DND-41 (cell line): ENCODE data around the gene CACNA1S.

Source experiments
- ATAC-seq: fragments of 200-7000 bp; cut with Tn5 transposase; 3 replicates; pipeline ENCODE4 v1.9.1; 2021; ENCODE audit warnings: low read depth; ENCODE audit not compliant: insufficient read depth
- DNase-seq: peaks from one replicate; pipeline ENCODE4 v3.0.0-alpha.2; 2020
- H2AFZ ChIP-seq: 2 replicates; pipeline ENCODE4 v1.6.0; 2012; ENCODE audit warnings: low read depth, low read length
- H3K27ac ChIP-seq: 2 replicates; pipeline ENCODE4 v1.5.1; 2012; ENCODE audit warnings: low read length, inconsistent platforms
- H3K27me3 ChIP-seq: fragments of 200-600 bp; sonication (generic); 2 replicates; pipeline ENCODE4 v1.6.0; 2012; ENCODE audit warnings: low read length, mild to moderate bottlenecking, inconsistent platforms; ENCODE audit not compliant: insufficient read depth, poor library complexity
- H3K36me3 ChIP-seq: 2 replicates; pipeline ENCODE4 v1.5.1; 2012; ENCODE audit warnings: low read length, inconsistent platforms; ENCODE audit not compliant: insufficient read depth
- H3K4me1 ChIP-seq: 2 replicates; pipeline ENCODE4 v1.5.1; 2012; ENCODE audit warnings: mild to moderate bottlenecking, low read length; ENCODE audit not compliant: insufficient read depth
- H3K4me2 ChIP-seq: 2 replicates; pipeline ENCODE4 v1.6.0; 2012; ENCODE audit warnings: mild to moderate bottlenecking, moderate library complexity, low read length, inconsistent platforms; ENCODE audit not compliant: insufficient read depth
- H3K4me3 ChIP-seq, 2 experiments: fragments of 200-600 bp in 1 of 2; shearing (Covaris generic) in 1 of 2; 2 replicates each; pipeline ENCODE4 v1.5.1; 2012 to 2016; ENCODE audit warnings: inconsistent platforms in 2 of 2, low read length in 2 of 2, mild to moderate bottlenecking in 2 of 2, low read depth in 1 of 2, moderate library complexity in 1 of 2
- H3K79me2 ChIP-seq: 2 replicates; pipeline ENCODE4 v1.6.0; 2012; ENCODE audit warnings: low read length, inconsistent platforms; ENCODE audit not compliant: insufficient read depth
- H3K9ac ChIP-seq: 2 replicates; pipeline ENCODE4 v1.6.0; 2012; ENCODE audit warnings: low read depth, mild to moderate bottlenecking, inconsistent platforms, low read length, moderate library complexity
- H3K9me3 ChIP-seq: 2 replicates; pipeline ENCODE4 v1.5.1; 2012; ENCODE audit warnings: low read length, moderate library complexity, mild to moderate bottlenecking, inconsistent platforms; ENCODE audit not compliant: insufficient read depth, severe bottlenecking
- H4K20me1 ChIP-seq: 2 replicates; pipeline ENCODE4 v1.6.0; 2012; ENCODE audit warnings: low read length; ENCODE audit not compliant: insufficient read depth
- EZH2 ChIP-seq: IDR thresholded peaks from 3 replicates; pipeline ENCODE4 v1.6.1; 2012; ENCODE audit warnings: borderline replicate concordance, low read depth, mild to moderate bottlenecking, moderate library complexity, low read length, inconsistent platforms; ENCODE audit not compliant: severe bottlenecking
- TF ChIP-seq, protein P1 (sequence below): IDR thresholded peaks from 2 replicates; pipeline ENCODE4 v1.5.1; 2012; ENCODE audit warnings: borderline replicate concordance, low read length, moderate library complexity, mild to moderate bottlenecking; ENCODE audit not compliant: poor library complexity, severe bottlenecking; ENCODE audit errors: extremely low read depth

The CACNA1S gene

DNA sequence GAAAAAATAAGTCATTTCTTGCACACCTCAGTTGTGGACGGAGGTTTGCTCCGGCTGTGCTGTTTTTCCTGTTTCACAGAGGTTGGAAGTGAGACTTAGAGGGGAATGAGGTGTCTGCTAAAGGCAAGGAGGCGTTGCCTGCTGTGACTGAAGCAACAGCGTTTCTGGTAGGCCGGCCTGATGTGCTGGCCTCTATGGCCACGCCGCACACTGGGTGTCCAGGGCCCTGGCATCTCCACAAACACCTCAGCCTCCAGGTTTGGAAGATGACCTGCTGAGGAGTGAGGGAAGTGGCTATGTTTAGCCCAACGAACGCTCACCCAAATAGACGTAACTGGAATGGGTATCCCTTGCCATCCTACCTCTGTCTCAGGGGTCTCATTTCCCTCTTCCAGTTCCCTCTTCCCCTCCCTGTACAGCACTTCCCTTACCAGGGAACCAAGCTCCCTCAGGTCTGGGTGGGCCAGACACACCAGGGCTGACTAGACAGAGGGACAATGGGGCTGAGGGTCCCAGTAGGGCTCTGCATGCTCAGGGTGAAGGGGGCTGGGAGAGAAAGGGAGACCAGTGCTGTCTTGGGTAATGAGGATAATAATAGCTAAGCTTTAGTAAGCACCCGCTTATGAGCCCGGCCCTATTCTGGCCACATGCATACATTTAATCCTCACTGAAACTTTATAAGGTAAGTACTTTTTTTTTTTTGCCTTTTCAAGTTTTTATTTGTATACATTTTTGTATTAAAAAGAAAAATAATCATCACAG is 11.9 kb downstream of the CACNA1S start:
- peaks cover 12% of the 10 kb centered on the region; the same call in 1 of the 2 replicates for H4K20me1 ChIP-seq
- H3K9ac ChIP-seq, result no peak overlapping the region
- H3K79me2 ChIP-seq, result no peaks in the 10 kb centered on the region
- H2AFZ ChIP-seq, result no peak overlapping the region
- ATAC-seq, result no peak
- no peaks in the 10 kb centered on the region for H3K36me3 ChIP-seq
- DNase-seq, result no peak
- TF ChIP-seq, protein P1, sequence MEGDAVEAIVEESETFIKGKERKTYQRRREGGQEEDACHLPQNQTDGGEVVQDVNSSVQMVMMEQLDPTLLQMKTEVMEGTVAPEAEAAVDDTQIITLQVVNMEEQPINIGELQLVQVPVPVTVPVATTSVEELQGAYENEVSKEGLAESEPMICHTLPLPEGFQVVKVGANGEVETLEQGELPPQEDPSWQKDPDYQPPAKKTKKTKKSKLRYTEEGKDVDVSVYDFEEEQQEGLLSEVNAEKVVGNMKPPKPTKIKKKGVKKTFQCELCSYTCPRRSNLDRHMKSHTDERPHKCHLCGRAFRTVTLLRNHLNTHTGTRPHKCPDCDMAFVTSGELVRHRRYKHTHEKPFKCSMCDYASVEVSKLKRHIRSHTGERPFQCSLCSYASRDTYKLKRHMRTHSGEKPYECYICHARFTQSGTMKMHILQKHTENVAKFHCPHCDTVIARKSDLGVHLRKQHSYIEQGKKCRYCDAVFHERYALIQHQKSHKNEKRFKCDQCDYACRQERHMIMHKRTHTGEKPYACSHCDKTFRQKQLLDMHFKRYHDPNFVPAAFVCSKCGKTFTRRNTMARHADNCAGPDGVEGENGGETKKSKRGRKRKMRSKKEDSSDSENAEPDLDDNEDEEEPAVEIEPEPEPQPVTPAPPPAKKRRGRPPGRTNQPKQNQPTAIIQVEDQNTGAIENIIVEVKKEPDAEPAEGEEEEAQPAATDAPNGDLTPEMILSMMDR, result no peak
- TF ChIP-seq EZH2, result no peak
- no peaks in the 10 kb centered on the region for H3K4me1 ChIP-seq
- no peak overlapping the region for H3K4me3 ChIP-seq
- H3K27me3 ChIP-seq, result peaks cover 8% of the 10 kb centered on the region
- no peaks in the 10 kb centered on the region for H3K9me3 ChIP-seq
- no peak overlapping the region for H3K27ac ChIP-seq
- H3K4me2 ChIP-seq, result no peak overlapping the region

DNA sequence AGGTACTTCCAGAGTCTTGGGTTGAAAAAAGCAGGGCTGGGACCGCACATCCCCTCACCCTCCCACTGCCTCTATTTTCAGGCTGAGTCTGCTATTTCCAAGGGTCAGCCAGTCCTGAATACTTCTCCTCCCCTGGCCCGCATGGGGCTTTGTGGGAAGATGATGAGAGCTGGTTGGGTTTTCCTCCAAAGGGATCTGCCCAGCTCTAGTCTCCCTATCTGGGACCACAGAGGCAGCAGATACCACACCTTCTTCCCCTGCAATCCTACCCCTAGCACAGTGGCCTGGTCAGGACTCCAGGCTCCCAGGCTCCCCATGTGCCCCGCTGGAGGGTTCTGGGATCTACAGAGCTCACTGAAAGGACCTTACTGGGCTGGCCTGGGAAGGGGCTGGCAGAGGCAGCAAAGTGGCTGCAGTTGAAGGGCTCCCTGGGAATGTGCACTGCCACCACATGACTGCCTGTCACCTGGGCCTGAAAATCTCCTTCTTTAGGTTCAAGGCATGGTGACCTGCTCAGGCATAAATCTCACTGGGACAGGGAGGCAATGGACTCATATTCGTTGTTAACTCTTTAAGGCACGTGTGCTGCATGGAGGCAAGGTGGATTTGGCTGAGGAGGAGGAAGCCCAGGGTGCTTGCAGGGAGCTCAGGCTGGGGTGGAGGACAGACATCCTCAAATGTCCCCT is 13.1 kb downstream of the CACNA1S start:
- no peak overlapping the region for H3K9ac ChIP-seq
- H3K27me3 ChIP-seq, result peaks cover 4% of the 10 kb centered on the region
- no peak overlapping the region for H3K4me3 ChIP-seq

DNA sequence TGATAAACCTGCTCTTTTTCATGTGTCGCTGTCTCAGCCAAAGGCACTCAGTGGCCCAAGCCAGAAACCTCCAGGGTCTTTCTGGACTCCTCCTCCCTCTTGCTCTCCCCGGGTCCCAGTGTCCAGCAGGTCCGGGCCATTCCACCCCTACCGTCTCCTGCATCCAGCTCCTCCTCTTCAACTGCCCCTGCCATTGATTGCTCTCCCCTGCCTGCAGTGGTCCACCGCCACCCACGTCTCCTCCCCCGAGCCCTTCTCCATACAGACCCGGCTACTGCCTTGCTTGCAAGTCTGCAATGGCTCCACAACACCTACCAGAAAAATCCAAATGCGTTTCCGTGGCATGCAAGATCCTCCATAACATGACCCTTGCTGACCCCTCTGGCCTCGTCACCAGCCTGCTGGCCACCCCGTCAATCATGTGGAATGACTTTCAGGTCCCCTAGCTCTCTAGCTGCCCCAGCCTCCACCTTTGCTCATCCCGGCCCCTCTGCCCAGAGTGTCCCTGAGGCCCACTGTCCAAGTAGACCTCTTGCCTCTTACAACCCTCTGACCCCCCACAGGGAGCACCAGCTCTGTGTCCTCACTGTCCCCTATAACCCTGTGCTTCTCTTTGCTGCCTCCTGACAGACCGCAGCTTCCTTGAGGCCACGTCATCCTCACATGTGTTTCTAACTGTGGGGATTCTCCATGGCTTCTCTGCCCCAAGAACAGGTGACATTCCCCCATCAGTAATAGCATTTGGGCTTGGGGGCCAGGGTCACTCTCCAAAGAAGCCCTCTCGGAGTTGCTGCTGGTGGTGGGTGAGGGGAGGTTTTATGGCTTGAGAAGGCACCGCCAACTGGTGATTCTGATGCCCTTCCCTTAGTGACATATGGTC is 15.0 kb downstream of the CACNA1S start:
- H3K4me3 ChIP-seq, result no peak overlapping the region
- no peaks in the 10 kb centered on the region for H3K79me2 ChIP-seq
- H3K9me3 ChIP-seq, result no peaks in the 10 kb centered on the region
- DNase-seq (no peak), ATAC-seq (no peak)
- no peak overlapping the region for H3K9ac ChIP-seq
- no peaks in the 10 kb centered on the region for H3K36me3 ChIP-seq
- H3K4me1 ChIP-seq, result no peaks in the 10 kb centered on the region
- no peak overlapping the region for H3K27ac ChIP-seq
- H3K4me2 ChIP-seq, result no peak overlapping the region
- H4K20me1 ChIP-seq, result peaks cover 10% of the 10 kb centered on the region; the same call in 1 of the 2 replicates
- H2AFZ ChIP-seq, result no peak overlapping the region
- TF ChIP-seq, protein P1, result no peak
- no peak for TF ChIP-seq EZH2
- peaks cover 4% of the 10 kb centered on the region for H3K27me3 ChIP-seq

More for the DNA sequence above, 13.1 kb downstream of the CACNA1S start:
- peaks cover 12% of the 10 kb centered on the region; the same call in 1 of the 2 replicates for H4K20me1 ChIP-seq
- no peak overlapping the region for H3K4me2 ChIP-seq
- H2AFZ ChIP-seq, result no peak overlapping the region
- ATAC-seq (no peak), DNase-seq (no peak)
- H3K79me2 ChIP-seq, result no peaks in the 10 kb centered on the region
- no peaks in the 10 kb centered on the region for H3K4me1 ChIP-seq
- no peak for TF ChIP-seq EZH2
- TF ChIP-seq, protein P1, result no peak
- no peaks in the 10 kb centered on the region for H3K36me3 ChIP-seq
- H3K9me3 ChIP-seq, result no peaks in the 10 kb centered on the region
- no peak overlapping the region for H3K27ac ChIP-seq
